ENCODE measurements around the gene ERV3-1.
A peak's percentile ranks its signal among the peaks of the same experiment; 100 is the strongest.
"Not testable (repeated sequence)": the region's sequence is repeated elsewhere in the genome, so short reads cannot be mapped to it uniquely, and the experiment has no call there.

Gene ERV3-1, protein sequence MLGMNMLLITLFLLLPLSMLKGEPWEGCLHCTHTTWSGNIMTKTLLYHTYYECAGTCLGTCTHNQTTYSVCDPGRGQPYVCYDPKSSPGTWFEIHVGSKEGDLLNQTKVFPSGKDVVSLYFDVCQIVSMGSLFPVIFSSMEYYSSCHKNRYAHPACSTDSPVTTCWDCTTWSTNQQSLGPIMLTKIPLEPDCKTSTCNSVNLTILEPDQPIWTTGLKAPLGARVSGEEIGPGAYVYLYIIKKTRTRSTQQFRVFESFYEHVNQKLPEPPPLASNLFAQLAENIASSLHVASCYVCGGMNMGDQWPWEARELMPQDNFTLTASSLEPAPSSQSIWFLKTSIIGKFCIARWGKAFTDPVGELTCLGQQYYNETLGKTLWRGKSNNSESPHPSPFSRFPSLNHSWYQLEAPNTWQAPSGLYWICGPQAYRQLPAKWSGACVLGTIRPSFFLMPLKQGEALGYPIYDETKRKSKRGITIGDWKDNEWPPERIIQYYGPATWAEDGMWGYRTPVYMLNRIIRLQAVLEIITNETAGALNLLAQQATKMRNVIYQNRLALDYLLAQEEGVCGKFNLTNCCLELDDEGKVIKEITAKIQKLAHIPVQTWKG

DNA sequence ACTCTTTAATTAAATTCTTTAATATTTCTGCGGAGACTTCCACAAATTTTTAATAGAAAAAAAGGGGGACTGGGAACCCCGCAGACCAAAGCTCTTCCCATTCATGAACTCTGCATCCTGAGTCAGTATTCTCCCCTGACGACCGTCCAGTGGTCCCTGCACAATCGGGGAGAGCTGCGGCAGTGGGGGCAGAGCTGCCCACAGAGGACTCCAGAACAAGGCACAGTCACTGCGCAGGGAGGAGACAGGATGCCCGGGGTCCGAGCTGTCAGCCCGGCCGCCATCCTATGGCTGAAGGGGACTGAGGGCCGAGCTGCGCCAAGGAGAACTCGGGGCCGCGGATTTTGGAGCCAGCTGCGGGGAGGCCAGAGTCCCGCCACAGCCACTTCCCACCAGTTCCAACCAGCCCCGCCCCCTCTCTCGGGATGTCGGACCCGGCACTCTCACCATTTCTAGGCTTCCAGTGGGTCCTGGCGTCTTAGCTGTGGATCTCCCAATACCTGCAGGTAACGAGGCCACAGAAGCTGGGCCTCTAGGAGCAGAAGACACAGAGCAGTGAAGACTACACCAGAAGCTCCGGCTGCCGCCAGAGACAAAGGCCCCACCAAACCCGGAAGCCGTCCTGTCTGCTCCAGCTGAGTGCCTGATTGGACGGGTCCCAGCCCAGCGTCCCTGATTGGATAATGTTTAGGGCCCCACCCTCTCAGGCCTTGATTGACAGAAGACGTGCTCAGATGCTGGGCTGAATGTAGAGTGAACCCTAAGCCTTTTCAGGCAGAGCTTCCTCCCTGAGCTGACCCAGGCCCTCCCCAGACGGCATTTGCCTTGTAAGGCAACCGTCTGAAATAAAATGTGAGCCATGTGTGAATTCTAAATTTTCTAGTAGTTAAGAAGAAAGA is at the start of gene ERV3-1:
Gene ERV3-1 (minus strand): TSS at position 594 of the 899 bp plus-strand sequence. CDS start 13,661 bp downstream, outside the sequence.
- peak; percentile 92 for DNase-seq

DNA sequence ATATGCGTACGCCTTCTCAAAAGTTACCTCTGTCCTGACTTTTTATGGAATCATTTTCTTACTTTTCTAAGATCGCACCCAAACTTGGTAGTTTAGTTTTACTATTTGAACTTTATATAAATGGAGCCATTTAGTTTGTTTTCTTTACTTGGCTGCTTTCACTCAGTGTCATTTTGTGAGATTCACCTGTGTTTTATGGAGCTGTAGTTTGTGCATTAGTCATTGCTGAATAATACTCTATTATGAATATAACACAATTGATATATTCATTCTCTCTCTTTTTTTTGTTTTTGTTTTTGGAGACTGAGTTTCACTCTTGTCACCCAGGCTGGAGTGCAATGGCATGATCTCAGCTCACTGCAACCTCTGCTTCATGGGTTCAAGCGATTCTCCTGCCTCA is 49.3 kb upstream of the ERV3-1 start:
- not testable (repeated sequence) for DNase-seq

DNA sequence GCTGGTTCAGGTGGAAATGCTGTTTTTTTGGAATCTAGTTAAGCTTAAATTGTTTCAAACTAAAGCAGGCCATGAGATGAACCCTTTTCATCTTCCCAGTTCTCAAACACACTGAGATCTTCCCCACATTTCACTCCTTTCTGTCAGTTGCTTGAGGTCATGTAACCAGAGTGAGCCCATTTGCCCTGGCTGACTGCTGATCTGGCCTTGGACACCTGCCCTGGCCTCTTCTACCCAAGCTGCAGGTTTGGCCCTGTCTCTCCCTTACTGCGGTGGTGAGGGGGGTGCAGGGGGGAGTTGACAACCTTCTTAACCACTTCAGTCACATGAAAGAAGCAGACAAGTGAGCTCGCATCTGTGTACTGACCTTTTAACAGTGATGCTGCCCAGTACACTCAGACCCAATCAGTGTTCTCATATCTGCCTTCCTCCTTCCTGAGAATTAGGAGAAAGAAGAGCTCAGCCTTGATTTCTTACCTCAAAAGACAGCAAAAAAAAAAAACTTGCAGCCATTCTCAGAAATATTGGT is 48.0 kb upstream of the ERV3-1 start:
- not testable (repeated sequence) for DNase-seq

DNA sequence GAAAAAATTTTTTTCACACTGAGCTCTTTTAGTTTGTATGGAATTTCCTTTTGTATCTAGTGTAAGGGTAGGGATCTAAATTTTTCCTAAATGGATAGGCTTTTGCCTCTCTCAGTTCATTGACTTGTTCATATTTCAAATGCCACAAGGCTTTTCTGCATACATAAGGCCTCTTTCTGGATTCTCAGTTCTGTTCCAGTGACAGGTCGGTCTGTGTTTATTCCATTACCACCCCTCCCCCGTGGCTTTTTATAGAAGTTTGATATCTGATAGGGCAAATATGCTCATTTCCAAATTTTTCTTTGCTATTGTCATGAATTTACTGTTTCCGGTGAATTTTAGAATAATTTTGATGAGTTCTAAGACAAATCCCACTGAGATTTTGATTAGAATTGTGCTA is 45.2 kb upstream of the ERV3-1 start:
- not testable (repeated sequence) for DNase-seq

DNA sequence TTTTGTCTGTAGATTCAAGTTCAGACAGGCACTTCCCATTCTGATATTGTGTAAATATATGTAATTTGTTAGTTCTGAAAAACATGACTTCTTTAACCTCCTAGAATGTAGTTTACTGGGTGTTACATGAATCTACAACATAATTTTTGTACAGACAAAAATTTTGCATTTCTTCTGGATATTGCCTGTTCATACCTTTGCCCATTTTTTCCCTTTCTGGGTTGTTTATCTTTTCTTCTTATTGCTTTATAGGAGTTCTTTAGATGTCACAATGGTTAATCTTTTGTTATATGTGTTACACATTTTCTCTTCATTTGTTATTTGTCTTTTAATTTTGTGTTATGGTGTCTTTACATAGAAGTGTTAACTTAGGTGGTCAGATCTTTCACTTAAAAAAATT is 44.7 kb upstream of the ERV3-1 start:
- not testable (repeated sequence) for DNase-seq

DNA sequence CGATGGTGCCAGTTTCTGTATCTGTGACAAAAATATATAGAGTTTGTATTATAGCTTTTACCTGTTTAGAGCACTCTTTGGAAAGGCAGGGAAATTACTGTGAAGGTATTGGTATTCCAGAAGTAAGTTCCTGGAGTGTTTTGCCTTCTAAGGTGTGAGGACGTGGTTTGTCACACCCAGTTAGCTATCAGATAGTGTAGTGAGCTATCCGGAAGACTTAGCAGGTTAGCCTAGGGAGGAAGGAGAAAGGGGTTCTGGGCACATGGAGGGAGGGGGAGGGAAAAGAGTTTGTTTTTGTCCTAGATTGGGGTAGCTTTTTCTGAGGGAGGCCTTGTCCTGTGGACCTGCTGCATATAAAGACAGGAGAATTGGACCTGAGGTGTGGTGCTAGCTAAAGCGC is 39.8 kb upstream of the ERV3-1 start:
- DNase-seq: not testable (repeated sequence)

DNA sequence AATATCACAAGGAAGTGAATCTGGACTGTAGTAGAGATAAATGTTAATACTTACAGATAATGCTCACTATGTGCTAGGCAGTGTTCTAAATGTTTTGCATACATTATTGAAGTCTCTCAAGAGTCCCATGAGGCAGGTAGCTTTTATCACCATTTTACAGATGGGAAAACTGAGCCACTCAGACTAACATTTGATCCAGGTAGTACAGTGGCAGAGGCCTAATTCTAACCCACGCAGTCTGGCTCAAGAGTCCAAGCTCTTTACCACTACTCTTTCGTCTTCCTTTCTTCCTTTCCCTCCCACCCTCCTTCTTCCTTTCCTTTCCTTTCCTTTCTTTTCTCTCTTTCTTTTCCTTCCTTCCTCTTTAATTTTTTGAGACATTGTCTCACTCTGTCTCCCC is 39.1 kb upstream of the ERV3-1 start:
- DNase-seq: not testable (repeated sequence)

DNA sequence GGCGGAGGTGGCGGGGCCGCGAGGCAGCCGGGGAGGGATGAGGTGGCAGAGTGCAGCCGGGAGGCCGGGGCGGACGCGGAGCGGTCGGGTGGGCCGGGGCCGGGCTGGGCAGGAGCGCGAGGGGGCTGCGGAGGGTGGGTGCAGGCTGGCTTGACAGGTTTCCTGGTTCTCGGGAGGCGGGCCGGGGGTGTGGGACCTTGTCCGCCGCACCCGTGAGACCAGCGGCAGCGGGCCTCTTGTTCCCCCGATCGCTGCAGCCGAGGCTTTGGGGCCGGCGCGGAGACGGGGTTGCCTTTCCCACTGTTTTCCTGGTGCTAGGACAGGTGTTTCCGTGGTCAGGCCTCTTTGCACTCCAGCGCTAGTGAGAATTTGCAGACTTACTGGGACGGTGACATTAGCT is 32.3 kb upstream of the ERV3-1 start:
- DNase-seq: not testable (repeated sequence)

DNA sequence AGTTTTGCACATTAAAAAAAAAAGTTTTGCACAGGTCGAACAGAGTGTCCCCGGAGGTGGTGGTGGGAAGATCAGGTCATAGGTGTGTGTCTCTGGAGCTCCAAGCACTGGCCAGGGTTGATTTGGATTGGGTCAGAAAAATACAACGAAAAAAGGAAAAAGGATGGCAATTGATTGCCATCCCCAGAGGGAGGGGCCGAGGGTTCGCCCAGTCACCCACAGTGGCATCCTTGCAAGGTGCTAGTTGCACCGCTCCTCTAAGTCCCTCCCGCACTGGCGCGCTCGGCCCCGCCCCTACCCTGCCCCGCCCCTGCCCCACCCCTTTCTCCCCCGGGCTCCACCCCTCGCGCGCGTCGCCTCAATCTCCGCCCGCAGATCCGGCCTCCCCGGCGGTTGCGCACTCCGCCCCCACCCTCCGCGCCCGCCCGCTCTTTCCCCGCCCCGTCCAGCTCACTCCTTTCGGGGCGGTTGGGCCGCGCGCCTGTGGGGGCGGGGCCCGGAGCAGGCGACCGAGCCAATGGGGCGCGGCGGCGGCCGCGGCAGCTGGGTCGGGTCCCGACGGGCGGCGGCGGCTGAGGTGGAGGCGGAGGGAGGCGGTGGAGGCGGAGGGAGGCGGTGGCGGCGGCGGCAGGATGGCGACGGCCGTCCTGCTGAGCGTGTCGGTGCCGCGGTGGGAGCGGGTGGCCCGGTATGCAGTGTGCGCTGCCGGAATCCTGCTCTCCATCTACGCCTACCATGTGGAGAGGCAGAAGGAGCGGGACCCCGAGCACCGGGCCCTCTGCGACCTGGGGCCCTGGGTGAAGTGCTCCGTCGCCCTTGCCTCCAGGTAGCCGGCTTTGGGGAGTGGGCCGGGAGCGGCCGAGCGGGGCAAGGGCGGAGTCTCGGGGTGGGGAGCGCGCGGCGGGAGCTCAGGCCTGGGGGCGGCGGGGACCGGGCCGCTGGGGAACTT is 31.5 kb upstream of the ERV3-1 start:
- DNase-seq: peak; percentile 91

DNA sequence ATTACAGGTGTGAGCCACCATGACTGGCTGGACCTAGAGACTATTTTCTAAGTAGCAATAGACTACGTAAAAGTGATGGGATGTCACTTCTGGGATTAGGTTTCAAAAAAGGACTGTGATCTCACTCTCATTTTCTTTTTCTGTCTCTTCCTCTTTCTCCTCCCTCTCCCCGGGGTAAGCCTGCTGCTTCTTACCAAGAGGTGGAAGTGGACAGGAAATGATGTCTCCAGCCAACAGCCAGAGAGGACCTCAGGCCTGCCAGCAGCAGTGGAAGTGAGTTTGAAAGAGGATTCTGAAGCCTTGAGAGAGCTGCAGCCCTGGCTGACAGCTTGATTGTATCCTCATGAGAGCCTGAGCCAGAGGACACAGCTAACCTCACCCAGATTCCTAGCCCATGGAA is 30.0 kb upstream of the ERV3-1 start:
- peak; percentile 2 for DNase-seq

DNA sequence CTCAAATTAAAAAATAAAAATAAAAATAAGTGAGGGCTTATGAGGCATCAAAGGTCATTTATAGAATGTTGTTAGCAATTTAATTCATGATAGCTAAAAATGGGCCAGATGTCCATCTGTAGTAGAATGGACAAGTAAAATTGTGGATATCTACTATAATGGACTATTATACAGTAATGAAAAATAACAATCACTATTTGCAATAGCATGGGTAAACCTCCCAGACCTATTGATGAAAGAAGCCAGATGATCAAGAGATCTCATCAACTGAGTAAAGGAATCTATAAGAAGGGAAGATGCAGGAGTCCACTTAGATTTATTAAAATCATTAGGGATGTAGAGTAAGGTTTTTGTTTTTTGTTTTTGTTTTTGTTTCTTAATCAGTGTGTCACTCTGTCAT is 29.0 kb upstream of the ERV3-1 start:
- DNase-seq: not testable (repeated sequence)

DNA sequence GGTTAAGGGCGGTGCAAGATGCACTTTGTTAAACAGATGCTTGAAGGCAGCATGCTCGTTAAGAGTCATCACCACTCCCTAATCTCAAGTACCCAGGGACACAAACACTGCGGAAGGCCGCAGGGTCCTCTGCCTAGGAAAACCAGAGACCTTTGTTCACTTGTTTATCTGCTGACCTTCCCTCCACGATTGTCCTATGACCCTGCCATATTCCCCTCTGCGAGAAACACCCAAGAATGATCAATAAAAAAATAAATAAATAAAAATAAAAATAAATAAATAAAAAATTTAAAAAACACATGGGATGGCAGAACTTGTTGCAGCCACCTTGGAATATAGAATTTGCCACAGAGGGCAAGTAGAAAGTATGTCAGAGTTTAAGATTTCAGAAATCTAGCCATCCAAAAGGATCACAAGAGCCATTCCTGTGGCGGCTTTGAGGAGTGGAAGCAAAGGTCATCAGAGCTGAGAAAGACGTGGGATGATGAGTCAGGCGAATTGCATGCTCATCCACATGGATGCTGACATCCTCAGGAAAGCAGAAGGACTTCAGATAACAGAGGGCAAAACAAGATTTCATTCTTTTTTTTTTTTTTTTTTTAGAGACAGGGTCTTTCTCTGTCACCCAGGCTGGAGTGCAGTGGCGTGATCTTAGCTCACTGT is 27.8 kb upstream of the ERV3-1 start:
- DNase-seq: not testable (repeated sequence)

DNA sequence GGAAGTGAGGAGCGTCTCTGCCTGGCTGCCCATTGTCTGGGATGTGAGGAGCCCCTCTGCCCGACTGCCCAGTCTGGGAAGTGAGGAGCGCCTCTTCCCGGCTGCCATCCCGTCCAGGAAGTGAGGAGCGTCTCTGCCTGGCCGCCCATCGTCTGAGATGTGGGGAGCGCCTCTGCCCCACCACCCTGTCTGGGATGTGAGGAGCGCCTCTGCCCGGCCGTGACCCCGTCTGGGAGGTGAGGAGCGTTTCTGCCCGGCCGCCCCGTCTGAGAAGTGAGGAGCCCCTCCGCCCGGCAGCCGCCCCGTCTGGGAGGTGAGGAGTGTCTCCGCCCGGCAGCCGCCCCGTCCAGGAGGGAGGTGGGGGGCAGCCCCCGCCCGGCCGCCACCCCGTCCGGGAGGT is 26.9 kb upstream of the ERV3-1 start:
- not testable (repeated sequence) for DNase-seq

DNA sequence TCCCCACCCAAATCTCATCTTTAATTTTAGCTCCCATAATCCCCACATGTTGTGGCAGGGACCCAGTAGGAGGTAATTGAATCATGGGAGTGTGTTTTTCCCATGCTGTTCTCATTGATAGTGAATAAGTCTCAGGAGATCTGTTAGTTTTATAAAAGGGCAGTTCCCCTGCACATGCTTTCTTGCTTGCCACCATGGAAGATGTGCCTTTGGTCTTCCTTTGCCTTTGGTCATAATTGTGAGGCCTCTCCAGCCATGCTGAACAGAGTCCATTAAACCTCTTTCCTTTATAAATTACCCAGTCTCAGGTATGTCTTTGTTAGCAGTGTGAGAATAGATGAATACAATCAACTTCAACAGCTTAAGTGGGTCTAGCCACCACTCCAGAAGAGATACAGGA is 18.5 kb upstream of the ERV3-1 start:
- DNase-seq: not testable (repeated sequence)

DNA sequence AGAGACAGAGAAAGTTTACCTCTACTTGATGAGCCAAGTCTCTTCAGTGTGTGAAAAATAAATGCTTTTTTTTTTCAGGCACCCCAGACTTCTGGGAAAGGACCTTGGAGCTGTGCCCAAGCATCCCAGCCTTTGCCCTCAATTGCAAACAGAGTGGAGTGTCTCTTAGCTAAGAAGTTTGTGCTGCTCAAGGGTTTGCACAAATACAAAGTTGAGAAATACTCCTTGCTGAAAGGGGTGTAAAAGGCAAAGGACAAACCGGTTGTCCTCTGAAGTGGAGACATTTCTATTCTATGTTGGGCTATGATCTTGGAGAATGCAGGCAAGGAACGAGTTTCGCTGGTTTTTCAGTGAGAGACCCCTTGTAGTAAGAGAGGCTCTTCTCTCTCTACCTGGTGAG is 14.5 kb upstream of the ERV3-1 start:
- DNase-seq: not testable (repeated sequence)

DNA sequence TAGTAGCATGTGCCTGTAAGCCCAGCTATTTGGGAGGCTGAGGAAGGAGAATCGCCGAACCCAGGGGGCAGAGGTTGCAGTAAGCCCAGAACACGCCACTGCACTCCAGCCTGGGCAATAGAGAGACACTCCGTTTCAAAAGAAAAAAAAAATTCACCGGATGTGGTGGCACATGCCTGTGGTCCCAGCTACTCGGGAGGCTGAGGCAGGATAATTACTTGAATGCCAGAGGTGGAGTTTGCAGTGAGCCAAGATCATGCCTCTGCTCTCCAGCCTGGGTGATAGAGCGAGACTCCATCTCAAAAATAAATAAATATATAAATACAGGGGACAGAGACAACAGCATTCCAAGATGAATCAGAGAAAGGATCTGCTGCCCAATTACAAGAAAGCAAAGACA is 3.4 kb upstream of the ERV3-1 start:
- DNase-seq: not testable (repeated sequence)

DNA sequence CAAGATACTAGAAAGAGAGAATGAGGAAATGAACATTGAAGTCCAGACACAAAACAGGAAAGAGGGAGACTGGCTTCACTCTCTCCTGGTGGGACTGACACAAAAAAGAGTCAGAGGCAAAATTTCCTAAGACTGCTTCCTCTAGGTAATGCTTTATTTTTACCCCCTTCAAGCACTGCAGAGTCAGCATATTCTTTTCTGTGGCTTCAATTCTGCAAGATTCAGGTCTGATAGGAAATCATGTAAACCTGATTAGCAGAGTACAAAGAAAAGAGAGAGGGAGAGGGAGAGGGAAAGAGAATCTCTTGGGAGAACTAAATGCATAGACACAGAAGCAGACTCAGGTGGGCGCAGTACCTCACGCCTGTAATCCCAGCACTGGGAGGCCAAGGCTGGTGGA is 2.9 kb upstream of the ERV3-1 start:
- DNase-seq: not testable (repeated sequence)

DNA sequence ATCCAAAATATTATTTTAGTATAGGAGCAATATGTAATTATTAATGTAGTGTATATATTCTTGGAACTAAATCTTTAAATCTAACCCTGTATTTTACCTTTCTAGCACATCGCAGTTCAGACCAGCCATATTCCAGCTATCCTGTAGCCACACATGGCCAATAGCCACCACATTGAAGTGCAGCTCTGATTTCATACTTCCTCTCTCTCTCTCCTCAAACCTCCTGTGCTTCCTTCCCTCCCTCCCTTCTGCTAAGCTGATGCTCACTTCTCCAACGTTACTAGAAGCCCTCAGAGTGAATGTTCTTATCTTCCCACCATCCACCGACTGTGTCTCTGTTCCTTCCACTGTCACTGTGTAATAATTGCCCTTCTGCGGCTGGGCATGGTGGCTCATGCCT is 549 bp upstream of the ERV3-1 start:
- DNase-seq: peak; percentile 31

DNA sequence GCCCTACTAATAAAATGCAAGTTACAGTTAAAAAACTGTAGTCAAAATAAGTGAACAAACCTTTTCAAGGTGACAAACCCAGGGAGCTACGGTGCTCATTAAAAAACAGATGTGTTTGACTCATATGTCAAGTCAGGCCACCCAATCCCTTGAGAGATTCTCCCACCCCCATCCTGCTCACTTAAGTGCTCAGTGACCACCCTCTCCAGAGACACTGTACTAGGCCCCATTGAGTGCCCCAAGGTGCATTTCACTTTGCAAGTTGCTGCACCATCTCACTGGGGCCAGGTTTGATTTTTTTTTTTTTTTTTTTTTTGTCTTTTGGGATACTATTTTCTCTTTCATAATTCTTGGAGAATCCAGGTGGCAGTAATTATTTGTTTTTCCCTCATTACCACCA is 1.9 kb downstream of the ERV3-1 start:
- no peak for DNase-seq

DNA sequence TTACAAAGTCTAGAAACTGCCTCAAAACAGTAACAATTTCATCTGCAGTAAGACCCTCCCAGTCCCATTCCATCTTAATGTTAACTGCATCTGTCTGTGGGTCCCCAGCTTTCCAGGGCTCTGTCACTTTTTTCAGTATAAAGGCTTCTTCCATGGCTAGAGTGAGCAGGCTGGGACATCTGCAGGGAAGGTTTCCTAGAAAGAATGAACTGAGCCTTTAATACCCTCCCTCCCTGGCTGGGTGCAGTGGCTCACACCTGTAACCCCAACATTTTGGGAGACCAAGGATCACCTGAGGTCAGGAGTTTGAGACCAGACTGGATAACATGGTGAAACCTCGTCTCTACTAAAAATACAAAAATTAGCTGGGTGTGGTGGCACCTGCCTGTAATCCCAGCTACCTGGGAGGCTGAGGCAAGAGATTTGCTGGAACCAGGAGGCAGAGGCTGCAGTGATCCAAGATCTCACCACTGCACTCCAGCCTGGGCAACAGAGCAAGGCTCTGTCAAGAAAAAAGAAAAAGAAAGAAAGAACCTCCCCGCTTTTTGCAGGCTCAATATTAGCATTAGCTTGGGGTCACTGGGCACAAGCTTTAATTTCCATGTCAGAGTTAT is 3.4 kb downstream of the ERV3-1 start:
- no peak for DNase-seq

DNA sequence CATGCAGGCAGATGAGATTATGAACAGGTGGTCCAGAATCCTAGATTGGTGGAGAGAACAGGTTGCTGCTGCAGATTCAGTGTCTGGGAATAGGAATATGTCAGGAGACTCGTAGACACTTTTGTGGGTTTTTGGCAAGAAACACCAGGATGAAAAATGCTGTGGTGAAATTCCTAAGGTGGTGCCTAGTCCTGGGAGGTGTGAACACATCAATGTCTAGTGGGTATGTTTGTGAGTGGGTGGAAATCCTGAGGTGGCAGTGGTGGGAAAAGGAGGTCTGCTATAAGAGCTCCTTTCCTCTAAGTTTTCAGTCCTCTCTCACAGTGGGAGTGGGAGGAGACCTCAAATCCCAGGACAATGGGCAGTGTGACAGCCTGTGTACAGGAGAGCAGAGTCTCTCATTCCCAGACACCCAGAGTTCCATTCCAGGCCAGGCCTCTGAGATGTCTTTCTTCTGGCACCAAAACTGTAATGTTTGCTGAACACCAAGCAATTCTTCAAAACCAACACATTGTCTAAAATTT is 5.1 kb downstream of the ERV3-1 start:
- no peak for DNase-seq

Data from GDM1 (cell line).